ENCODE results near the gene TCTN1.
A peak's percentile ranks its signal among the peaks of the same experiment; 100 is the strongest.

TCTN1 gene

DNA sequence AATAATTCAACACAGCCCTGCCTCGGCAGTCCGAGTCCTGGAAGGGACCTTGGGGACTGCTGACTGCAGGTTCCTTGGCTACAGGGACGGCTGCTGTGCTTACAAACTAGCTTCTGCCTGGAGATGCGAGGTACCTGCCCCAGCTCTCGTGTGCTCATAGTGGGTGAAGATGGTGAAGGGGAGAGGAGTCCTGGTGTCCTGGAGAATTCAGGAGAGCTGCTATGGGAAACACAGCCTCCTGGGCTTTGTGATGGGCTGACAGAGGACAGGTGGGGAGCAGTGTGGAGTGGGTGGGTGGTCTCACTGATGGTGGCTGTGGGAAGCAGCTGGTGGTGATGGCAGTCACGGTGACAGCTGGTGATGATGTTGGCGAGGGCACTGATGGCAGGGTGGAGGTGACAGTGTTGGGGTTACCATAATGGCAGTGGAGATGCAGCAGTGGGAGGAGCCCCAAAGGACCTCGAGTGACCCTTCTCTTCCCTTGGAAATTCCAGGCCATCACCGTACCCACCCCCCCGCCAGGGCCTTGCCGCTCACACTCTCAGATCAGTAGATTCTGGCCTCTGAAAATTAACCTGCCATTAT lies 42.2 kb downstream of the TCTN1 start:
- no peak for DNase-seq (ENCODE audit: low spot score)
- TF ChIP-seq, protein P1, sequence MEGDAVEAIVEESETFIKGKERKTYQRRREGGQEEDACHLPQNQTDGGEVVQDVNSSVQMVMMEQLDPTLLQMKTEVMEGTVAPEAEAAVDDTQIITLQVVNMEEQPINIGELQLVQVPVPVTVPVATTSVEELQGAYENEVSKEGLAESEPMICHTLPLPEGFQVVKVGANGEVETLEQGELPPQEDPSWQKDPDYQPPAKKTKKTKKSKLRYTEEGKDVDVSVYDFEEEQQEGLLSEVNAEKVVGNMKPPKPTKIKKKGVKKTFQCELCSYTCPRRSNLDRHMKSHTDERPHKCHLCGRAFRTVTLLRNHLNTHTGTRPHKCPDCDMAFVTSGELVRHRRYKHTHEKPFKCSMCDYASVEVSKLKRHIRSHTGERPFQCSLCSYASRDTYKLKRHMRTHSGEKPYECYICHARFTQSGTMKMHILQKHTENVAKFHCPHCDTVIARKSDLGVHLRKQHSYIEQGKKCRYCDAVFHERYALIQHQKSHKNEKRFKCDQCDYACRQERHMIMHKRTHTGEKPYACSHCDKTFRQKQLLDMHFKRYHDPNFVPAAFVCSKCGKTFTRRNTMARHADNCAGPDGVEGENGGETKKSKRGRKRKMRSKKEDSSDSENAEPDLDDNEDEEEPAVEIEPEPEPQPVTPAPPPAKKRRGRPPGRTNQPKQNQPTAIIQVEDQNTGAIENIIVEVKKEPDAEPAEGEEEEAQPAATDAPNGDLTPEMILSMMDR (IDR thresholded peaks at IDR 0.05; ENCODE audit: extremely low read depth, missing control alignments), result no peak

DNA sequence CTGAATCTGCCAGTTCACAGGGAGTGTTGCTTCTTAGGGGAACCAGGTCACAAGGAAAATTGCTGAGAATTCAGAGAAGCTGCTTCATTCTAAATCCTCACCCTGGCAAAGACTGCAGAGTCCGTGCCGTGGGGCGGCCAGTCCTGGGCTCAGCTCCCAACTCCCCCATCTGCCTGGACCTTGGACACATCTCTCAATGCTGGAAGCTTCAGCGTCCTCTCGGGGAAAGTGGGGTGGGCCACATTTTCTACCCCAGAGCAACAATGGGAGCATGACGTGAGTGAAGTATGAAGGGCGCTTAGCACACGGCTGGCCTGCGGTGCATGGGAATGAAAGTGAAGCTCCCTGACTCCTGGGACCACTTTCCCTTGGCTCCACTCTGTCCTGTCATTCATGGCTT lies 43.8 kb downstream of the TCTN1 start:
- DNase-seq (ENCODE audit: low spot score), result no peak
- TF ChIP-seq, protein P1 (IDR thresholded peaks at IDR 0.05; ENCODE audit: extremely low read depth, missing control alignments), result no peak

DNA sequence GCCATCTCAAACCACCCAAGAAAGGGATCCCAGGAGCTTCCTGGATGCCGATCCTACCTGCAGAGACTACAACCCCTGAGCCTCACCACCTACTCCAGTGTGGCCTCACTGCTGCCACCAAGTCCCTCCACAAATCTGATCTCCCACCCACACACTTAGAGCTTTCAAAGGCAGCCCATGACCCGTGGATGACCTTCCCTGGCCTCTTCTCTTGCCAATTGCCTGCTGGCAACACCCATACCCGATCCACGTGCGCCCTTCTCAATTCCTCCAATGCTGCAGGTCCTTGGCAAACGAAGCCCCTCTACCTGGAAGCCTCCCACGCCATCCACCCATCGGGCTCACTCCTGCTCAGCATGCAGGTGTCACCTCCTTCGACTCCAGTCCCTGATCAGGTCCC lies 44.3 kb downstream of the TCTN1 start:
- DNase-seq (ENCODE audit: low spot score), result no peak
- TF ChIP-seq, protein P1 (IDR thresholded peaks at IDR 0.05; ENCODE audit: extremely low read depth, missing control alignments), result no peak

DNA sequence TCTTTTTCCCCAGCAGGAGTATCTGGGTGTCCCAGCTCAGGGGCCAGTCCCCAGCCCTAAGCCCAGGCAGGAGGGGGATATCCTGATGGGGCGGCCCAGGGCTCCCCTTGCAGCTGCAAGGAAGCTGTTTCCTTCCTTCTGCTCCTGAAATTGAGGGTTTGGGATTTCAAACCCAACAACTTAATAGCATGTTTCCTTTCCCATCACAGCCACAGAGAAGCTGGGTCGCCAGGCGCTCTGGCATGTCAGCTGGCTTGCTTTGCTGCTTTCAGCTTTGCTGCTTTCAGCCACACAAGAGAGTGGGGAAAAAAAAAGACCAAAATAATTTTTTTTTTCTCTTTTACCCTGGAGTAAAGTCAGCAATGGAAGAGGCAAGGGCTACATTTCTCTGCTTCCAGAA lies 44.9 kb downstream of the TCTN1 start:
- TF ChIP-seq, protein P1 (IDR thresholded peaks at IDR 0.05; ENCODE audit: extremely low read depth, missing control alignments), result no peak
- no peak for DNase-seq (ENCODE audit: low spot score)

DNA sequence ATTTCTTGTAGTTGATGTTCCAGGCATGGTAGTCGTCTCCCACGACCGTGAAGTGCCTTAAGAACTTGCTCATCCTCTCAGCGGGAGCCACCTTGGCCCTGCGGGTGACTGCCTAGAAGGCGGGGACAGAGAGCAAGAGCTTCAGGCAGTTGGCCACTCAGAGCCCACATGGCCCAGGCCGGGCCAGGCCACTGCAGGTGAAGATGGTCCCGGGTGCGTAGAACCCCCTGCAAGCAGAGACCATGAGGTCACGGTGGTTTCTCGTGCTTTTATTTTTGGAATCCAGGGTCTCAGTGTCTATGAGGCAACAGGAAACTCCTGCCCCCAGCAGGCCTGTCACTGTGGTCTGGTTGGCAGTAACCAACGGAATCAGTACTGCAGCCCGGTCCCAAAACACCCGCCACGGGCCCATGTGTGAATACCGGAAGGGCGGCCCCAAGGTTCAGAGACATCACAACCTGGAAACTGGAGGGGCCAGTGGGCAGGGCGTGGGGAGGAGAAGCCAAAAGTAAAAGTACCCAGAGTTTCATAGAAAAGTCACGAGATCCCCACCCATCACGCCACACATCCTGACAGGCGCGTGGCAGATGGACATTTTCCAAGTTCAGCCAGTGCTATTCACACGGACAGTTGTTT lies 47.5 kb downstream of the TCTN1 start:
- TF ChIP-seq, protein P1 (IDR thresholded peaks at IDR 0.05; ENCODE audit: extremely low read depth, missing control alignments), result no peak
- DNase-seq (ENCODE audit: low spot score), result peak; percentile 70

DNA sequence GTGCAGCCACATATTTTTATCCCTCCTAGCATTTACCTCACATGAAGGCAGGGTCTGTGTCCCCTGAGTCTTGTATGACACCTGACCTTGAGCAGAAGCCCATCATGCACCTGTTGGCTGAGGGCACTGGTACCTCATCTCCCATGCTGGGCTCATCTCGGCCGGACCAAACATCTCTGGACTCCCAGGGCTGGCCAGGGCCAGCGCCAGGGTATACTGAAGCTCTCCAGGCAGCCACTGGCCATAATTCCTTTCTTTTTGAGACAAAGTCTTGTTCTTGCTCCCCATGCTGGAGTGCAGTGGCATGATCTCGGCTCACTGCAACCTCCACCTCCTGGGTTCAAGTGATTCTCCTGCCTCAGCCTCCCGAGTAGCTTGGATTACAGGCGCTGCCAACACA lies 53.0 kb downstream of the TCTN1 start:
- TF ChIP-seq, protein P1 (IDR thresholded peaks at IDR 0.05; ENCODE audit: extremely low read depth, missing control alignments), result no peak
- DNase-seq (ENCODE audit: low spot score), result no peak

DNA sequence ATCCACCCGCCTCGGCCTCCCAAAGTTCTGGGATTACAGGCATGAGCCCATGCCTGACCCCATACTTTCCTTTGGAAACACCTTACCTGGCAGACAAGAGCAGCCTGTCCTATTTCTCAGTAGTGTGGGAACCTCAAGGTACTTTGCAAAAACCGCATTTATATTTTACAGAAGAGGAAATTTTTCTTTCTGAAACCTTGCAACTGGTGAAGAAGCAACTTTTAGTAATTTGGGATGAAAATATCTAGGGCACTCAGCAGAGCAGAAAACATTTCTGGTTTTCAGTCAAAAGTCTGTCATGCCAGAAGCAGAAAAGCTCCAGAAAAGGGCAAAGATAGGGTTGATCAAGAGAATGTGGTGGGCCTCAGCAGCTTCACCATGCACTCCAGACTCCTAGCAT lies 53.7 kb downstream of the TCTN1 start:
- DNase-seq (ENCODE audit: low spot score), result no peak
- TF ChIP-seq, protein P1 (IDR thresholded peaks at IDR 0.05; ENCODE audit: extremely low read depth, missing control alignments), result no peak
